ENCODE results near the gene PSMD6. TPM values are rescaled to one million over a fixed set of nuclear protein-coding genes. Genes with fewer than 3 reads are reported as not detected.

The PSMD6 gene
- polyA plus RNA-seq, 1 donor = 71.5 TPM

DNA sequence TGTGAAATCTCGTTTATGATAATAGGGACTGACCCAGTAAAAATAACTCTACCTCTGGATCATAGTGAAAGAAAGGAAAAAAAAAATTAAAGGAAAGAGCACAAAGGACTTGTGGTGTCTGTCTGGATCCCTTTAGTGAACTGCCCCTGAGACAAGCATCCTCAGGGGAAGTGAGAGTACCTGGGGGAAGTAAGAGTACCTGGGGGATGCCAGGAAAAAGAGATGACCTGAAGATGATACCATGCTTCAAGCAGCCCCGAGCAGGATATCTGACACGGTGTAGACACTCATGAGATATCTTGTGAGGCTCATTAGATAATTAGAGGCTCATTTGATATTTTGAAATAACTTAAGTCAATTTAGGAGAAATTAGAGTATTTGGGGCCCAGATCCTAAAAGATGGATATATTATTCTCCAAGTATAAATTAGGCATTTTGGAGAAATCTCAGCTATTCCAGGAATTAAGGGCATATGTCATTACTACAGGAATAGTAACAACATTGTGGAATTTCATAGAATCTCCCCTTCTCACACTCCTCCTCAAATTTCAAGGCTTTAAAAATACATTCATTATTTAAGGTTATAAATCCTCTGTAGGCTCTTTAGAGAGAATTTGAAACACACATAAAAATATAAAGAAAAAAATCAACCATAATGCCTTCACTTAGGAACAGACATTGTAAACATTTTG, 36.3 kb upstream of the PSMD6 start:
- Histone ChIP-seq H3K27ac (ENCODE audit: low read length) (no peak overlapping the region), H3K4me3 (ENCODE audit: low read length) (no peak overlapping the region), H3K4me1 (ENCODE audit: control insufficient read depth, insufficient read depth, low read length) (no peaks in the 10 kb centered on the region), H3K9me3 (ENCODE audit: control insufficient read depth, low read depth, low read length) (no peaks in the 10 kb centered on the region), H3K27me3 (ENCODE audit: control insufficient read depth, insufficient read depth, low read length) (no peaks in the 10 kb centered on the region), H3K36me3 (ENCODE audit: control insufficient read depth, insufficient read depth, low read length) (no peaks in the 10 kb centered on the region)
- DNase-seq = no peak
- no CpG with 5 or more reads among the region's 3 CpGs for WGBS (ENCODE audit: insufficient coverage, low lambda C conversion rate)

DNA sequence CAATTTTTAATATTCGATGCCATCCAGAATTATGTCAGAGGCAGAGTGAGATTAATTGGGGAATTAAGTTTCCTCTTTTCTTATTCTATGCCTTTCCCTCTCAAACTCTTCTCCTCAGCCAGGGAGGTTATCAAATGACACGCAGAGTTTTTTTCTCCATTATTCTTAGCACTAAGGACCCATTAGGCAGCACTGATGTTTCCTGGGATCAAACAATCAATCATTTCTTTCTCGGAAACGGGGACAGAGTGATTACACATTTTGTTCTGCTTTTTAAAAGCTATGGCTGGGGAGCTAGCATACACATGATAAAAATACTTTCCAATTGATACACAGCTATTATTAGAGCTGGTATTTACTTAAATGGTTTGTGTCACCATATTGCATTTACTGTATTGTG, 35.3 kb upstream of the PSMD6 start:
- no peak for DNase-seq
- Histone ChIP-seq H3K27me3 (ENCODE audit: control insufficient read depth, insufficient read depth, low read length) (no peaks in the 10 kb centered on the region), H3K4me3 (ENCODE audit: low read length) (no peak overlapping the region), H3K27ac (ENCODE audit: low read length) (no peak overlapping the region), H3K9me3 (ENCODE audit: control insufficient read depth, low read depth, low read length) (no peaks in the 10 kb centered on the region), H3K36me3 (ENCODE audit: control insufficient read depth, insufficient read depth, low read length) (no peaks in the 10 kb centered on the region), H3K4me1 (ENCODE audit: control insufficient read depth, insufficient read depth, low read length) (no peaks in the 10 kb centered on the region)
- WGBS (ENCODE audit: insufficient coverage, low lambda C conversion rate) = 100% methylated on average over 1 of the region's 4 CpGs

DNA sequence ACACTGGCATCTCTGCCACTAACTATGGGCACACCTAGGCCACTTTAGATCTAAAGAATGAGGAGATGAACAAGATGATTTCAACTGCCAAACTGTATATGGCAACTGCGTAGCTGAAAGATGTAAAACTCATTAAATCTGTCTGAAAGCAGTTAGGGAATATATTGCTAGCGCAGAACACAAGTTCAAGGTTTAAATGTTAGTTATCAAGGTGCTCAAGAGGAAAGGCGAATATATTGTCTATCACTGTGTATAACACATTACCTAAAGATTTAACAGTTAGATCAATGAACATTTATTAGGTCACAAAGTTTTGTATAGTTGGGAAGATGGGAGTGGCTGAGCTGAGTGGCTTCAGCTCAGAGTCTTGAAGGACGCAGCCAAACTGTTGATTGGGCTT, 33.9 kb upstream of the PSMD6 start:
- H3K4me3 ChIP-seq (ENCODE audit: low read length) = no peak overlapping the region
- H3K27me3 ChIP-seq (ENCODE audit: control insufficient read depth, insufficient read depth, low read length) = no peaks in the 10 kb centered on the region
- no peak overlapping the region for H3K27ac ChIP-seq (ENCODE audit: low read length)
- H3K36me3 ChIP-seq (ENCODE audit: control insufficient read depth, insufficient read depth, low read length) = no peaks in the 10 kb centered on the region
- H3K4me1 ChIP-seq (ENCODE audit: control insufficient read depth, insufficient read depth, low read length) = no peaks in the 10 kb centered on the region
- DNase-seq = no peak
- H3K9me3 ChIP-seq (ENCODE audit: control insufficient read depth, low read depth, low read length) = no peaks in the 10 kb centered on the region
- 100% methylated on average over 1 of the region's 4 CpGs for WGBS (ENCODE audit: insufficient coverage, low lambda C conversion rate)

DNA sequence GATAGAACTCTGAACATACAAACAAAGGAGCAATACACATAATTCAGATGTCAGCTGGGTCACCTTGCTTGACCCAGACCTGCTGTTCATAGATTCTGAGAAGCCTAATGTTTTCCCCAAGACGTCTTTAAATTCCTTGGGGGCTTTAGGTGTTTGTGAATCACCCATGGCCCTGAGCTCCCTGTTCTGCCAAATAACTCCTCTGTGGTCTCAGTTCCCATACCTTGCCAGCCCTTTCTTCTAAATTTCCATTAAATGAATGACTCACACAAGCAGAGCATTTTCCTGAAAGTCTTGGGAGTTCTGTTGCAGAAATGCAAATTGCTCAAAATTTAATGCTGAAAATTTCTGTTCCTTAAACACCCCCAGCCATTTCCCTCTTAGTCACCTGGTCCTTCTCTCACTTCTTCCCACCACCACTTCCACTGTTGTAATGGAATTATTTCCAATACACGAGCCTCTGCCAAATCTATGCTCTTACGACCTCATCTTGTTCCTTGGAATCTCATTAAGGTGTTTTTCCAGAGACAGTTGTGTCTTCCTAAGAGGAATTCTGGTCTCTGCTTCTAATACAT, 33.4 kb upstream of the PSMD6 start:
- no CpG with 5 or more reads among the region's 3 CpGs for WGBS (ENCODE audit: insufficient coverage, low lambda C conversion rate)
- Histone ChIP-seq H3K27ac (ENCODE audit: low read length) (no peak overlapping the region), H3K4me3 (ENCODE audit: low read length) (no peak overlapping the region), H3K27me3 (ENCODE audit: control insufficient read depth, insufficient read depth, low read length) (no peaks in the 10 kb centered on the region), H3K9me3 (ENCODE audit: control insufficient read depth, low read depth, low read length) (no peaks in the 10 kb centered on the region), H3K4me1 (ENCODE audit: control insufficient read depth, insufficient read depth, low read length) (no peaks in the 10 kb centered on the region), H3K36me3 (ENCODE audit: control insufficient read depth, insufficient read depth, low read length) (no peaks in the 10 kb centered on the region)
- no peak for DNase-seq

DNA sequence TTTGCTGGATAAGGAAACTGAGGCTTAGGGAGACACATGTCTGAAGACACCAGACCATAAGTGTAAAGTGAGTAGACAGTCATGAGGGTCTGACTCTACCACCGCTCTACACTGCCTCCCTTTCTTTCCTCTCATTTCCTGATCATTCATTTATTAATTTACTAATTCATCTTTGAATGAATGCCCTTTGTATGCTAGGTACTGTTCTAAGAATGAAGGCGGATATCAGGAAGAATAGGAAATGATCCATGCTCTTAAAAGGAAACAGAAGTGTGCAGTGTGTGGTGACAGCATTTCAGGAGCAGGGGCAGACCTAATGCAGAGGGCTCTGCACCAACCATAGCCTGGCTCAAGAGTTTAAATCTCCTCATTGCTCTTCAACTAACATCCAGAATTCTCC, 31.8 kb upstream of the PSMD6 start:
- H3K36me3 ChIP-seq (ENCODE audit: control insufficient read depth, insufficient read depth, low read length) = no peaks in the 10 kb centered on the region

DNA sequence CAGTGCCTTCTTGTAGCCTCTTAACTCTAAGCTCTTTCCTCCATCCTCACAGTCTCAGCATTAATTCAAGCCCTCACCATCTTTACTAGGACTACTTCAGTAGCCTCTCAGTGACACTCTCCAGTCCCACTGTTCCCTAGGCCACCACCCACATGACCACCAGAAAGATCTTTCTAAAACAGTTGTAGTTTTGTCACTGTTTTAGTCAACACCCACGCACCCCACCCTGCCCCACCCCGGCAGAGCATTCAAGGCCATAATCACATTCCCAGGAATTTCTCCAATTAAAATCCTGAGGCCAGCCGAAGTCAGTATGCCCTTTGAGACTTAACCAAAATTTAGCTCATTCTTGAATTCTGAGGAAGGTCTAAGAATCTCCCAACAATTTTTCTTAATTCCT, 31.2 kb upstream of the PSMD6 start:
- Histone ChIP-seq H3K27ac (ENCODE audit: low read length) (no peak overlapping the region), H3K4me3 (ENCODE audit: low read length) (no peak overlapping the region), H3K9me3 (ENCODE audit: control insufficient read depth, low read depth, low read length) (no peaks in the 10 kb centered on the region), H3K27me3 (ENCODE audit: control insufficient read depth, insufficient read depth, low read length) (peaks cover 3% of the 10 kb centered on the region), H3K4me1 (ENCODE audit: control insufficient read depth, insufficient read depth, low read length) (no peaks in the 10 kb centered on the region), H3K36me3 (ENCODE audit: control insufficient read depth, insufficient read depth, low read length) (no peaks in the 10 kb centered on the region)
- no CpG with 5 or more reads among the region's 3 CpGs for WGBS (ENCODE audit: insufficient coverage, low lambda C conversion rate)
- no peak for DNase-seq

More for the DNA sequence above, 31.8 kb upstream of the PSMD6 start:
- Histone ChIP-seq H3K27me3 (ENCODE audit: control insufficient read depth, insufficient read depth, low read length) (no peaks in the 10 kb centered on the region), H3K4me3 (ENCODE audit: low read length) (no peak overlapping the region), H3K27ac (ENCODE audit: low read length) (no peak overlapping the region), H3K9me3 (ENCODE audit: control insufficient read depth, low read depth, low read length) (no peaks in the 10 kb centered on the region), H3K4me1 (ENCODE audit: control insufficient read depth, insufficient read depth, low read length) (no peaks in the 10 kb centered on the region)
- 100% methylated on average over 1 of the region's 2 CpGs for WGBS (ENCODE audit: insufficient coverage, low lambda C conversion rate)
- DNase-seq = no peak

DNA sequence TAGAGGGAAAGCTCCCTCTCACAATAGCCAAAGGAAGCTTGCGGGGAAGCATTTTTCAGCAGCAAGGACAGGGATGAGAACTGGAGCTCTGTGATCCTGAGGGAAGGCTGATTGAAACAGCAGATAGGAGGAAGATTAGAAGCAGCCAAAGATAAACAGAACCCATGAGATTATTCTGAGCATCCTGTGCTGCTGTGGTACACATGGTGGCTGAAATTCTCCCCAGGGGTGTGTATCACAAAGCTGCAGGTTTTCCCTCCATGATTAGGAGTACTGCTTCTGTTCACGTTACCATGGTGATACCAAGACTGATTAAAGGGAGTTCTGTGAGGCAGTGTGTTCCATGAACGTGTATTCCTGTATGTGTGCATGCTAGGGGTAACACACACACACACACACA, 30.3 kb upstream of the PSMD6 start:
- Histone ChIP-seq H3K9me3 (ENCODE audit: control insufficient read depth, low read depth, low read length) (no peaks in the 10 kb centered on the region), H3K36me3 (ENCODE audit: control insufficient read depth, insufficient read depth, low read length) (no peaks in the 10 kb centered on the region), H3K4me1 (ENCODE audit: control insufficient read depth, insufficient read depth, low read length) (no peaks in the 10 kb centered on the region), H3K4me3 (ENCODE audit: low read length) (no peak overlapping the region), H3K27me3 (ENCODE audit: control insufficient read depth, insufficient read depth, low read length) (peaks cover 9% of the 10 kb centered on the region), H3K27ac (ENCODE audit: low read length) (no peak overlapping the region)
- WGBS (ENCODE audit: insufficient coverage, low lambda C conversion rate) = no CpG with 5 or more reads among the region's 3 CpGs
- no peak for DNase-seq

DNA sequence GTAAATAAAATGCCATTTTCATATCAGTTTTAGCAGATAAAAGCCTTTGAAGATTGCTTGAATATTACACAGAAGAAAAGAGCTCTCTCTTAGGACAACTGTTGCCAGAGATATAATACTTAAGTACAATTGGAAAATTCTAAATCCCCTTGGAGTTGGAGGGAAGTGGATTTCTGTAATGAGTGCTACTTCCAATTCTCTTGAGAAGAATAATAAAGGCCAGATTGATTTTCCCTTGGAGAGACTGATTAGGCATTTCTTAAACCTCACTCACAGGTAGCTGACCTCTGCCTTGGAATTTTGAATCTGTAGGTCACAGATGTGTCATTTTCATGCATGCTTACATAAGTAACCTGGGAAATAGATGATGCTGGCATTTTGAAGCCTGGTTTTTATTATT, 29.8 kb upstream of the PSMD6 start:
- H3K27ac ChIP-seq (ENCODE audit: low read length) = no peak overlapping the region
- peaks cover 11% of the 10 kb centered on the region for H3K27me3 ChIP-seq (ENCODE audit: control insufficient read depth, insufficient read depth, low read length)
- no peaks in the 10 kb centered on the region for H3K36me3 ChIP-seq (ENCODE audit: control insufficient read depth, insufficient read depth, low read length)
- H3K4me1 ChIP-seq (ENCODE audit: control insufficient read depth, insufficient read depth, low read length) = no peaks in the 10 kb centered on the region
- no peak for DNase-seq
- H3K4me3 ChIP-seq (ENCODE audit: low read length) = no peak overlapping the region
- no peaks in the 10 kb centered on the region for H3K9me3 ChIP-seq (ENCODE audit: control insufficient read depth, low read depth, low read length)

DNA sequence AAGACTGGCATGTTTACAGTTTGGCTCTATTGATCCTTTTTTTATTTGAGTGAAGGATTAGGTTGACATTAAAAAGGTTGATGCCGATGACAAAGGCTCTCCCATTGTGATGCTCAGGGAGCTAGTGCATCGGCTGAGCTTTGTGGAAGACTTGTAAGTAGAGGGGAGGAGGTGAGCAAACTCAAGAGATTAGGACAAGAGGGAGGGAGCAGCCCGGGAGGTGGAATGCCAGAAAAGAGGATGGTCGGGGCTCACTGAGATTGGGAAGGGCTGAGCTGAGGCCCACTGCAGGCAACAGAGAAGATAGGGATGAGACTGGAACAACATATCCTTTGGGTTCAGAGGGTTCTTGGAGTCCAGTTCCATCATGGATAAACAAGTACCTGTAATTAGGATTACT, 26.5 kb upstream of the PSMD6 start:
- Histone ChIP-seq H3K27me3 (ENCODE audit: control insufficient read depth, insufficient read depth, low read length) (peaks cover 18% of the 10 kb centered on the region), H3K9me3 (ENCODE audit: control insufficient read depth, low read depth, low read length) (no peaks in the 10 kb centered on the region), H3K4me1 (ENCODE audit: control insufficient read depth, insufficient read depth, low read length) (no peaks in the 10 kb centered on the region), H3K4me3 (ENCODE audit: low read length) (no peak overlapping the region), H3K27ac (ENCODE audit: low read length) (no peak overlapping the region), H3K36me3 (ENCODE audit: control insufficient read depth, insufficient read depth, low read length) (no peaks in the 10 kb centered on the region)
- no peak for DNase-seq
- no CpG with 5 or more reads among the region's 4 CpGs for WGBS (ENCODE audit: insufficient coverage, low lambda C conversion rate)

DNA sequence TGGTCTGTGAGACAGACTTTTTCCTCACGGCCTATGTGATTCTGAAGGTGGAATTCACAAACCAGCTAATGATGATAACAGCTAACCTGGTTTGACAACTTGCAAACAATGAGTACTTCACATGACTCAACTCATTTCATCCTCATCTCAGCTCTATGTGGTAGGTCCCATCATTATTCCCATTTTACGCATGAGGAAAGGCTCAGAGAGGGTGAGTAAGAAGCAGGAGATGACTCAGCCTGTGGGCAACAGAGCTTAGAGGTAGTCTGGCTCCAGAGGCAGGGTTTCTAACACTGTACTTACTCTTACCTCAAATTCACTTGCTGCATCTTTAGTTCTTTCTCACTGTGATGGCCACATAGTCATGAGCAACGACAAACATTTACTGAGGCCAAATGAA, 25.8 kb upstream of the PSMD6 start:
- no peak overlapping the region for H3K27ac ChIP-seq (ENCODE audit: low read length)
- DNase-seq = no peak
- H3K27me3 ChIP-seq (ENCODE audit: control insufficient read depth, insufficient read depth, low read length) = peaks cover 18% of the 10 kb centered on the region
- H3K4me3 ChIP-seq (ENCODE audit: low read length) = no peak overlapping the region
- WGBS (ENCODE audit: insufficient coverage, low lambda C conversion rate) = no CpG with 5 or more reads among the region's 3 CpGs
- no peaks in the 10 kb centered on the region for H3K36me3 ChIP-seq (ENCODE audit: control insufficient read depth, insufficient read depth, low read length)
- H3K9me3 ChIP-seq (ENCODE audit: control insufficient read depth, low read depth, low read length) = no peaks in the 10 kb centered on the region
- no peaks in the 10 kb centered on the region for H3K4me1 ChIP-seq (ENCODE audit: control insufficient read depth, insufficient read depth, low read length)

DNA sequence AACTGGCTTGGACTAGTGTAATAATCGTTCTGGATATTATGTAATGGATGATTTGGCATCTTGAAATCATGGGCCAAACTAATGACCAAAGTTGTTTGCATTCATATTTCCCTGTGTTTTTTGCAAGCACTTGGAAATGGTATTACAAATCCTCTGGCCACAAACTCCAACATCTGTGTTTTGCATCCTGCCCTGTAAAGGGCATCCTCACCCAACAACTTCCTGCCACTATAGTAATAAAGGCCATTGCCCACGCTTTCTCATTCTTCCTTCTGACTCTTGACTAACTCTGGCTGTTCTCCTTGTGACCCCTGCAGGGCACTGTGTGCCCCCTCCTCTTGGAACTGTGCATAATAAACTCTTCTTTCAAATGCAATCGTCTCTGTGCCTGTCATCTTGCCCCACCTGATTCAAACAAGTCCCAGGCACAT, 25.4 kb upstream of the PSMD6 start:
- 40% methylated on average over 1 of the region's 3 CpGs for WGBS (ENCODE audit: insufficient coverage, low lambda C conversion rate)
- H3K4me1 ChIP-seq (ENCODE audit: control insufficient read depth, insufficient read depth, low read length) = no peaks in the 10 kb centered on the region
- no peaks in the 10 kb centered on the region for H3K9me3 ChIP-seq (ENCODE audit: control insufficient read depth, low read depth, low read length)
- no peak for DNase-seq
- no peak overlapping the region for H3K4me3 ChIP-seq (ENCODE audit: low read length)
- H3K27ac ChIP-seq (ENCODE audit: low read length) = no peak overlapping the region
- H3K36me3 ChIP-seq (ENCODE audit: control insufficient read depth, insufficient read depth, low read length) = no peaks in the 10 kb centered on the region
- peaks cover 18% of the 10 kb centered on the region for H3K27me3 ChIP-seq (ENCODE audit: control insufficient read depth, insufficient read depth, low read length)
